Activated CD8-positive, alpha-beta memory T cell treated with anti-CD3 and anti-CD28 coated beads, Interleukin-2, amount 10 ng/mL, durations not matched to agents 7 days and 5 days (primary cell): ENCODE measurements around the gene DYNC1LI1. TPM values are rescaled to one million over a fixed set of nuclear protein-coding genes. Genes with fewer than 3 reads are reported as not detected.

Source experiments
- ATAC-seq: fragments of 150-1000 bp; cut with Tn5 transposase; one replicate; pipeline ENCODE4 v1.10.0; 2021; ENCODE audit warnings: moderate library complexity
- CTCF ChIA-PET: fragments of 350-600 bp; sonication (Branson Sonifier 250); formaldehyde crosslinking; loops from one replicate; lab custom pipeline; 2021; ENCODE audit warnings: antibody characterized with exemption; lab: Charles Lee
- DNase-seq: peaks from one replicate; pipeline ENCODE4 v3.0.0-alpha.2; 2020
- H3K27ac Mint-ChIP-seq: one replicate; pipeline ENCODE4 v1.8.0; 2021; ENCODE audit warnings: mild to moderate bottlenecking, mixed read lengths
- H3K27me3 Mint-ChIP-seq: one replicate; pipeline ENCODE4 v1.8.0; 2021; ENCODE audit warnings: mixed read lengths
- H3K36me3 Mint-ChIP-seq: one replicate; pipeline ENCODE4 v1.8.0; 2021; ENCODE audit warnings: mild to moderate bottlenecking, mixed read lengths
- H3K4me1 Mint-ChIP-seq: one replicate; pipeline ENCODE4 v1.8.0; 2021; ENCODE audit warnings: mixed read lengths
- H3K4me3 Mint-ChIP-seq: one replicate; pipeline ENCODE4 v1.8.0; 2021; ENCODE audit warnings: mild to moderate bottlenecking, moderate library complexity, mixed read lengths
- H3K9me3 Mint-ChIP-seq: one replicate; pipeline ENCODE4 v1.8.0; 2022; ENCODE audit warnings: low read depth, mixed read lengths
- total RNA-seq, 2 experiments: library from RNA; stranded (reverse); gene quantifications; one replicate each; pipeline ENCODE4 v1.2.3, GENCODE V29; 2021

The DYNC1LI1 gene
- total RNA-seq, 2 experiments from 2014 or later = 31.1 to 32.7 TPM

GRCh38 chr3:32575451-32576113 is 4.9 kb upstream of the DYNC1LI1 start:
- ATAC-seq (no peak), DNase-seq (no peak)
- no peaks in the 10 kb centered on the region for H3K36me3 Mint-ChIP-seq
- peaks cover 3% of the 10 kb centered on the region for H3K27me3 Mint-ChIP-seq
- no peak overlapping the region for H3K27ac Mint-ChIP-seq
- CTCF ChIA-PET = no interaction called here
- no peak overlapping the region for H3K4me3 Mint-ChIP-seq
- no peaks in the 10 kb centered on the region for H3K9me3 Mint-ChIP-seq
- peaks cover 19% of the 10 kb centered on the region for H3K4me1 Mint-ChIP-seq

GRCh38 chr3:32571192-32571485 is 481 bp upstream of the DYNC1LI1 start:
- Mint-ChIP-seq H3K4me1 (peaks cover 25% of the 10 kb centered on the region), H3K27ac (peak overlapping the region; percentile 92), H3K9me3 (no peaks in the 10 kb centered on the region), H3K4me3 (peak overlapping the region; percentile 83), H3K27me3 (peaks cover 2% of the 10 kb centered on the region), H3K36me3 (peaks cover 6% of the 10 kb centered on the region)
- ATAC-seq (no peak), DNase-seq (no peak)
- CTCF ChIA-PET = no interaction called here

- Mint-ChIP-seq H3K27ac (peak overlapping the region; percentile 75), H3K9me3 (no peaks in the 10 kb centered on the region), H3K4me1 (peaks cover 25% of the 10 kb centered on the region), H3K36me3 (peaks cover 9% of the 10 kb centered on the region), H3K4me3 (peak overlapping the region; percentile 83), H3K27me3 (peaks cover 2% of the 10 kb centered on the region)
- DNase-seq (peak; percentile 62), ATAC-seq (peak; percentile 38)
- CTCF ChIA-PET = interaction anchor here (0.6 to 1.2 kb wide), 7 partner anchors 9 to 72 kb away, joined by 3 to 7 read pairs (median 3); no protein-coding TSS in a partner anchor
Observed at GRCh38 chr3:32569540-32570420, 878 bp downstream of the DYNC1LI1 start.

- Mint-ChIP-seq H3K27ac (peak overlapping the region; percentile 19), H3K36me3 (peaks cover 9% of the 10 kb centered on the region), H3K4me1 (peaks cover 25% of the 10 kb centered on the region), H3K9me3 (no peaks in the 10 kb centered on the region), H3K27me3 (peaks cover 2% of the 10 kb centered on the region), H3K4me3 (peak overlapping the region; percentile 83)
- DNase-seq (no peak), ATAC-seq (no peak)
- CTCF ChIA-PET = interaction anchor here (0.6 to 1.2 kb wide), 4 partner anchors 8 to 101 kb away, joined by 3 read pairs; no protein-coding TSS in a partner anchor
Observed at GRCh38 chr3:32568953-32569352, 1.7 kb downstream of the DYNC1LI1 start.

GRCh38 chr3:32564195-32564594 is 6.5 kb downstream of the DYNC1LI1 start:
- CTCF ChIA-PET = no interaction called here
- H3K4me1 Mint-ChIP-seq = peaks cover 16% of the 10 kb centered on the region
- no peak overlapping the region for H3K4me3 Mint-ChIP-seq
- H3K27ac Mint-ChIP-seq = no peak overlapping the region
- DNase-seq (no peak), ATAC-seq (no peak)
- no peaks in the 10 kb centered on the region for H3K9me3 Mint-ChIP-seq
- no peaks in the 10 kb centered on the region for H3K27me3 Mint-ChIP-seq
- peaks cover 24% of the 10 kb centered on the region for H3K36me3 Mint-ChIP-seq

GRCh38 chr3:32562640-32563039 is 8.0 kb downstream of the DYNC1LI1 start:
- ATAC-seq (no peak), DNase-seq (no peak)
- H3K27ac Mint-ChIP-seq = no peak overlapping the region
- H3K27me3 Mint-ChIP-seq = no peaks in the 10 kb centered on the region
- H3K9me3 Mint-ChIP-seq = no peaks in the 10 kb centered on the region
- peaks cover 24% of the 10 kb centered on the region for H3K36me3 Mint-ChIP-seq
- H3K4me3 Mint-ChIP-seq = no peak overlapping the region
- peaks cover 6% of the 10 kb centered on the region for H3K4me1 Mint-ChIP-seq
- CTCF ChIA-PET = interaction anchor here (0.9 kb wide), 1 partner anchor 32 kb away, joined by 3 read pairs; no protein-coding TSS in a partner anchor

- CTCF ChIA-PET = no interaction called here
- no peak for ATAC-seq
- Mint-ChIP-seq H3K27ac (no peak overlapping the region), H3K9me3 (no peaks in the 10 kb centered on the region), H3K27me3 (no peaks in the 10 kb centered on the region), H3K4me1 (peaks cover 28% of the 10 kb centered on the region), H3K4me3 (no peak overlapping the region), H3K36me3 (peaks cover 9% of the 10 kb centered on the region)
- DNase-seq = no peak
Observed at GRCh38 chr3:32557640-32558352, 12.9 kb downstream of the DYNC1LI1 start.

- H3K36me3 Mint-ChIP-seq = peaks cover 5% of the 10 kb centered on the region
- no peak for ATAC-seq
- no peaks in the 10 kb centered on the region for H3K9me3 Mint-ChIP-seq
- peaks cover 39% of the 10 kb centered on the region for H3K4me1 Mint-ChIP-seq
- CTCF ChIA-PET = no interaction called here
- DNase-seq = no peak
- H3K27me3 Mint-ChIP-seq = no peaks in the 10 kb centered on the region
- no peak overlapping the region for H3K27ac Mint-ChIP-seq
- H3K4me3 Mint-ChIP-seq = no peak overlapping the region
Observed at GRCh38 chr3:32556332-32556731, 14.3 kb downstream of the DYNC1LI1 start.

- ATAC-seq = no peak
- H3K4me1 Mint-ChIP-seq = peaks cover 44% of the 10 kb centered on the region
- no peaks in the 10 kb centered on the region for H3K9me3 Mint-ChIP-seq
- H3K27ac Mint-ChIP-seq = no peak overlapping the region
- CTCF ChIA-PET = no interaction called here
- H3K27me3 Mint-ChIP-seq = no peaks in the 10 kb centered on the region
- H3K4me3 Mint-ChIP-seq = no peak overlapping the region
- no peak for DNase-seq
- peaks cover 4% of the 10 kb centered on the region for H3K36me3 Mint-ChIP-seq
Observed at GRCh38 chr3:32553973-32554372, 16.7 kb downstream of the DYNC1LI1 start.

GRCh38 chr3:32553459-32553858 is 17.2 kb downstream of the DYNC1LI1 start:
- DNase-seq (no peak), ATAC-seq (no peak)
- Mint-ChIP-seq H3K36me3 (peaks cover 4% of the 10 kb centered on the region), H3K27me3 (no peaks in the 10 kb centered on the region), H3K9me3 (no peaks in the 10 kb centered on the region), H3K27ac (no peak overlapping the region), H3K4me1 (peaks cover 44% of the 10 kb centered on the region), H3K4me3 (no peak overlapping the region)
- CTCF ChIA-PET = interaction anchor here (0.6 kb wide), 1 partner anchor 176 kb away, joined by 4 read pairs; no protein-coding TSS in a partner anchor

GRCh38 chr3:32552013-32552412 is 18.6 kb downstream of the DYNC1LI1 start:
- Mint-ChIP-seq H3K9me3 (no peaks in the 10 kb centered on the region), H3K27me3 (no peaks in the 10 kb centered on the region), H3K36me3 (peaks cover 5% of the 10 kb centered on the region), H3K4me3 (no peak overlapping the region), H3K27ac (no peak overlapping the region), H3K4me1 (peaks cover 44% of the 10 kb centered on the region)
- ATAC-seq (no peak), DNase-seq (no peak)
- CTCF ChIA-PET = no interaction called here

- no peaks in the 10 kb centered on the region for H3K9me3 Mint-ChIP-seq
- no peak overlapping the region for H3K4me3 Mint-ChIP-seq
- peaks cover 40% of the 10 kb centered on the region for H3K4me1 Mint-ChIP-seq
- H3K36me3 Mint-ChIP-seq = peaks cover 7% of the 10 kb centered on the region
- ATAC-seq (no peak), DNase-seq (no peak)
- H3K27ac Mint-ChIP-seq = peak overlapping the region; percentile 34
- CTCF ChIA-PET = no interaction called here
- no peaks in the 10 kb centered on the region for H3K27me3 Mint-ChIP-seq
Observed at GRCh38 chr3:32551496-32551895, 19.2 kb downstream of the DYNC1LI1 start.

- ATAC-seq (no peak), DNase-seq (no peak)
- Mint-ChIP-seq H3K27ac (peak overlapping the region; percentile 34), H3K27me3 (no peaks in the 10 kb centered on the region), H3K4me3 (no peak overlapping the region), H3K36me3 (peaks cover 8% of the 10 kb centered on the region), H3K4me1 (peaks cover 37% of the 10 kb centered on the region), H3K9me3 (no peaks in the 10 kb centered on the region)
- CTCF ChIA-PET = no interaction called here
Observed at GRCh38 chr3:32551087-32551486, 19.6 kb downstream of the DYNC1LI1 start.
